PFSK-1 (cell line): Measurements from ENCODE around the gene CAMK1D.

Experiments
- FOXP2 ChIP-seq: optimal IDR thresholded peaks from 2 replicates; pipeline ENCODE3; 2011; ENCODE audit warnings: borderline replicate concordance, control low read depth, inconsistent platforms; ENCODE audit not compliant: insufficient read depth; ENCODE audit errors: extremely low read length, extremely low read depth
- POLR2AphosphoS5 ChIP-seq: IDR thresholded peaks from 2 replicates; pipeline ENCODE4 v1.6.1; 2012; ENCODE audit warnings: low read depth, mild to moderate bottlenecking, control low read depth, low read length, moderate library complexity
- SIN3A ChIP-seq: IDR thresholded peaks from 2 replicates; pipeline ENCODE4 v1.6.1; 2012; ENCODE audit warnings: mild to moderate bottlenecking, low read length, moderate library complexity, borderline replicate concordance; ENCODE audit not compliant: insufficient read depth
- TAF1 ChIP-seq: IDR thresholded peaks from 2 replicates; pipeline ENCODE4 v1.6.1; 2012; ENCODE audit warnings: low read length, control low read depth, borderline replicate concordance; ENCODE audit not compliant: insufficient read depth
- TF ChIP-seq, protein P1 (sequence below), 2 experiments: IDR thresholded peaks; 2 replicates each; pipeline versions ENCODE4 v1.6.1 to v1.8.0; 2011 to 2012; ENCODE audit warnings: low read depth in 2 of 2, low read length in 2 of 2, control low read depth in 1 of 2, inconsistent platforms in 1 of 2, mild to moderate bottlenecking in 1 of 2, moderate library complexity in 1 of 2; ENCODE audit not compliant: insufficient read depth in 1 of 2

Gene CAMK1D

DNA sequence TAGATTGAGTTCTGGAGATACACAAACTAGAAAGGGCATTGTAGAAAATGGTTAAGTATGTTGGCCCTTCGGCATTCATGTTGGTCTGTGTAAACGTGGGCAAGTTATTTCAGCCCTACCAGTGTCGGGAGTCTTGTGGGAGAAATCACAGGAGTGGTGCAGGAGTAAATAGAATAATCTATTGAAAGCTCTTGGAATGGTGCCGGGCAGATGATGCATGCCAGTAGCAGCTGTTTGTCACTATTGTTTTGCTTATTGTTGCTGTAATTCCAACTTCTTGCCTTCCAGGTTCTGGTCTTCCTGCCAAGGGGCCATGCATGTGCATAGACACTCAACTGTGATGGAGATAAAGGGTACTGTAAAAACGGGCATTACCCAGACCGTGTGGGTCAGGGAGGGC lies 259.4 kb downstream of the CAMK1D start:
- TF ChIP-seq TAF1 = no peak
- TF ChIP-seq FOXP2 = no peak
- TF ChIP-seq, protein P1, sequence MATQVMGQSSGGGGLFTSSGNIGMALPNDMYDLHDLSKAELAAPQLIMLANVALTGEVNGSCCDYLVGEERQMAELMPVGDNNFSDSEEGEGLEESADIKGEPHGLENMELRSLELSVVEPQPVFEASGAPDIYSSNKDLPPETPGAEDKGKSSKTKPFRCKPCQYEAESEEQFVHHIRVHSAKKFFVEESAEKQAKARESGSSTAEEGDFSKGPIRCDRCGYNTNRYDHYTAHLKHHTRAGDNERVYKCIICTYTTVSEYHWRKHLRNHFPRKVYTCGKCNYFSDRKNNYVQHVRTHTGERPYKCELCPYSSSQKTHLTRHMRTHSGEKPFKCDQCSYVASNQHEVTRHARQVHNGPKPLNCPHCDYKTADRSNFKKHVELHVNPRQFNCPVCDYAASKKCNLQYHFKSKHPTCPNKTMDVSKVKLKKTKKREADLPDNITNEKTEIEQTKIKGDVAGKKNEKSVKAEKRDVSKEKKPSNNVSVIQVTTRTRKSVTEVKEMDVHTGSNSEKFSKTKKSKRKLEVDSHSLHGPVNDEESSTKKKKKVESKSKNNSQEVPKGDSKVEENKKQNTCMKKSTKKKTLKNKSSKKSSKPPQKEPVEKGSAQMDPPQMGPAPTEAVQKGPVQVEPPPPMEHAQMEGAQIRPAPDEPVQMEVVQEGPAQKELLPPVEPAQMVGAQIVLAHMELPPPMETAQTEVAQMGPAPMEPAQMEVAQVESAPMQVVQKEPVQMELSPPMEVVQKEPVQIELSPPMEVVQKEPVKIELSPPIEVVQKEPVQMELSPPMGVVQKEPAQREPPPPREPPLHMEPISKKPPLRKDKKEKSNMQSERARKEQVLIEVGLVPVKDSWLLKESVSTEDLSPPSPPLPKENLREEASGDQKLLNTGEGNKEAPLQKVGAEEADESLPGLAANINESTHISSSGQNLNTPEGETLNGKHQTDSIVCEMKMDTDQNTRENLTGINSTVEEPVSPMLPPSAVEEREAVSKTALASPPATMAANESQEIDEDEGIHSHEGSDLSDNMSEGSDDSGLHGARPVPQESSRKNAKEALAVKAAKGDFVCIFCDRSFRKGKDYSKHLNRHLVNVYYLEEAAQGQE (IDR thresholded peaks at IDR 0.05; ENCODE audit: insufficient read depth in 1 of 2, low read depth in 2 of 2, low read length in 2 of 2) = no peak
- no peak for TF ChIP-seq POLR2AphosphoS5
- no peak for TF ChIP-seq SIN3A

DNA sequence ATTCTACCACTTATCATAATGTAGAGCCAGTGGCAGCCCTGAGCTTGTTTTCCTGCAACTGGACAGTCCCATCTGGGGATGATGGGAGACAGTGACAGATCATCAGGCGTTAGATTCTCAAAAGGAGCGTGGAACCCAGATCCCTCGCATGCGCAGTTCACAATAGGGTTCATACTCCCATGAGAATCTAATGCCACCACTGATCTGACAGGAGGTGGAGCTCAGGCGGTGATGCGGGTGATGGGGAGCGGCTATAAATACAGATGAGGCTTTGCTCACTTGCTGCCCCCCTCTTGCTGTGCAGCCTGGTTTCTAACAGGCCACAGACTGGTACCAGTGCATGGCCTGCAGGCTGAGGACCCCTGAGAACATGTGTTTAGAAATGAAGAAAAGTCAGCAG lies 260.1 kb downstream of the CAMK1D start:
- no peak for TF ChIP-seq TAF1
- no peak for TF ChIP-seq SIN3A
- TF ChIP-seq FOXP2 = no peak
- no peak for TF ChIP-seq POLR2AphosphoS5
- TF ChIP-seq, protein P1 (IDR thresholded peaks at IDR 0.05; ENCODE audit: insufficient read depth in 1 of 2, low read depth in 2 of 2, low read length in 2 of 2) = no peak

DNA sequence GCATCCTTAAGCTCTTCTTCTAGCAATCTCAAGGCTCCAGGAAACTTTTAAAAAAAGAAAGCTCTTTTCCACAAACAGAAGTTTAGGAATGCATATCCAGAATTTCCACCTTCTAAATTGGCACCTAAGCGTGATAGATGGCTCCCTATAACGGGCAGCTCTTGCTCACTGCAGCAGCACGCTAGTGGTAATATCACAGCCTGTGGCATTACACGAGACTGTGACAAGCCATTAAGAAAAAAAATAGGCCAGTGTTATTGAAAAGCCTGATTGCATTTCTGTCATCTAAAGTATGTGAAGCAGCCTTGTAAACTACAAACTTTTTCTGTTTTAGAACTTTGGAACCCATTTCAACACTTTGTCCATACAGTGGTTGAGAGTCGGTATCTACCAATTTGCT lies 263.8 kb downstream of the CAMK1D start:
- TF ChIP-seq, protein P1 (IDR thresholded peaks at IDR 0.05; ENCODE audit: insufficient read depth in 1 of 2, low read depth in 2 of 2, low read length in 2 of 2) = no peak
- TF ChIP-seq TAF1 (no peak), POLR2AphosphoS5 (no peak), FOXP2 (no peak), SIN3A (no peak)

DNA sequence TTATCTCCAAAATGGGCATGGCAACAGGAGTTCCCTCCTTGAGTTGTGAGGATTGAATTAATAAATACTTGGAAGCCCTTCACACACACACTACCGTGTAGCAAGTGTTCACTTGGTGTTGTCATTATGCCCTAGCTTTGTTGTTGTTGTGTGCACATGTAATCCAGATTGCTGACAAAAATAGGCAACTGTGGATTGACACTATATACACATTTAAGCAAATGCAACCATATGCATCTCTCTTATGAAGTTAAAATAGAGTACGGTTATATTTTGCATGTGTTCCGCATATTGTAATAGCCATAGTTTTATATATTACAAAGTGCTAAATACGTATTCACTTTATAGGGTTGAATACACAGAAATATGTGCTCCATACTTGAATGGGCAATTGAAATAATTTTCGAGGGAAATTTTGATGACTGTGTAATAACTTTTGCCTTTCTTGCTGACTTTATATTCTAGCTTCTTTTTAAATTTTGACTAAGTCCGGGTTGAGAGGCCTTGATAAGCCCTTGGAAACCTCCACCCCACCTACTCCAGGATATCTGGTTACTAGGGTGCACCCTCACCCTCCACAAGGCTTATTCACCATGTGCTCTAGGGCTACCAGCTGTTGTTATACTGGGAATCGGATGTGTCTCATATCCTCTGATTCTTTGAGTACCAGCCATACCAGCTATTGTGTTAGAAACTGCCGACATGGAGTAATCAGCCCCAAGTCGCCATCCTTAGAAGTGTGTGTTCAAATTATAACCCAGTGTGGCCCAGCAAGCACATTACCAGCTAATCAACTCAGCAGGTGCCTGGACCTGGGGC lies 265.0 kb downstream of the CAMK1D start:
- TF ChIP-seq TAF1 = no peak
- no peak for TF ChIP-seq POLR2AphosphoS5
- TF ChIP-seq, protein P1 (IDR thresholded peaks at IDR 0.05; ENCODE audit: insufficient read depth in 1 of 2, low read depth in 2 of 2, low read length in 2 of 2) = no peak
- no peak for TF ChIP-seq SIN3A
- TF ChIP-seq FOXP2 = no peak
